NCI-H1092 (cell line): ENCODE measurements around the gene NSF.
"Not testable (repeated sequence)": the region's sequence is repeated elsewhere in the genome, so short reads cannot be mapped to it uniquely, and the experiment has no call there.

ENCODE experiments used
- DNase-seq: peaks from one replicate; lab custom pipeline; 2025; lab: John Stamatoyannopoulos, UW

NSF gene

DNA sequence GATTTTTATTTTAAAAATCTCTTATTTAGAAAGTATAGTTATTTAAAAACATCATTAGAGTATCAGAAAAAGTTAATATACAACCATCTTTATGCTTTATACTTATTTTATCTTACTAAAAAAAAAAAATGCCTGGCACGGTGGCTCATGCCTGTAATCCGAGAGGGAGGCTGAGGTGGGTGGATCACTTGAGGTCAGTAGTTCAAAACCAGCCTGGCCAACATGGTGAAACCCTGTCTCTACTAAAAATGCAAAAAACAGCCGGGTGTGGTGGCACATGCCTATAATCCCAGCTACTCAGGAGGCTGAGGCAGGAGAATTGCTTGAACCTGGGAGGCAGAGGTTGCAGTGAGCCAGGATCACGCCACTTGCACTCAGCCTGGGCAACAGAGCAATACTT, 167.1 kb downstream of the NSF start:
- not testable (repeated sequence) for DNase-seq

DNA sequence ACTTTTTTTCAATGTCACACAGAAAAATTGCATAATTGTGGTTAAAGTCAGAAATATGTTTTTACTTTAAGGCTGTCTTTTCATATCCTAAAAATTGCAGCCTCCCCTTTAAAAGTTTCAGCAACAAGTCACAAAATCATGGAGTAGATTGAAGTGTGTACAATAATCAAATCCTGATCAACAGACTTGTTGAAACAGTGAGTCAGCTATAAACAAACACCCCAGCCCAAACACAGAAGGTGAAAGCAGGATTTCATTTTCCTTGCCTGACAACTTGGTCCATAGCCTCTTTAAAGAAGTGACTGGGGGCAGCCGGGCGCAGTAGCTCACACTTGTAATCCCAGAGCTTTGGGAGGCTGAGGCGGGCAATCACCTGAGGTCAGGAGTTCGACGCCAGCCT, 168.1 kb downstream of the NSF start:
- no peak for DNase-seq

DNA sequence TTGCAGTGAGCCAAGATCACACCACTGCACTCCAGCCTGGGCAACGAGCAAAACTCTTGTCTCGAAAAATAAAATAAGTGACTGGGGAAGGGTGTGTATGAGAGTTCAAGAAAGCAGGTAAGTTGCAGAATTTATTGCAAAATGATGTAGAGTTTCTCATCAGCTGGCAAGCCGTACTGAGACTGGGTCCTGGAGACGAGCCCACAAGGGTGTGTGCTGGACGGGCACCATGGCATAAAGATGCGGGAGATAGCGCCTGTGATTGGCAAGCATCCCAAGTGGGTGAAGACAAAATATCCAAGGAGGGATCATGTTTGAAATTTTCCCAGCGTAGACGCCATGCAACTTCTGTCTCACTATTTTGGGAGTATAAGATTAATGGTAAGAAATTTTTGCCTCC, 168.7 kb downstream of the NSF start:
- DNase-seq = no peak

DNA sequence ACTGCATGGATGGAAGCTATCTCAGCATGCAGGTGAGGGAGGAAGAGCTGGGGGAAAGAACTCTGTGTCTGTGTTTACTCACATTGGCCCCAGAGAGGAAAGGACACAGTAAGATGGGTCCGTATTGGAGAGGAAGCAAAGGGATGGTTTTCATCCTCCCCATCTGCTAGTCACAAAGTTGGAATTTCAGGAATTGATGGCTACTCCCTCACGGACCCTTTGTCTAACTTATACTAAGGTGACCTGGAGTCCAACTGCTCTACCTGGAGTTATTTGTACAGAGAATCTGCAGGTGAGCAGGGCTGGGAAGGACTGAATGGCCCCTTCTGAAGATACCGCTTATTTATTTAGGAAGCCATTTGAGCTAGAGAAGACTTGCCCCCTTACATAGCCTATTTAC, 172.9 kb downstream of the NSF start:
- DNase-seq = no peak

DNA sequence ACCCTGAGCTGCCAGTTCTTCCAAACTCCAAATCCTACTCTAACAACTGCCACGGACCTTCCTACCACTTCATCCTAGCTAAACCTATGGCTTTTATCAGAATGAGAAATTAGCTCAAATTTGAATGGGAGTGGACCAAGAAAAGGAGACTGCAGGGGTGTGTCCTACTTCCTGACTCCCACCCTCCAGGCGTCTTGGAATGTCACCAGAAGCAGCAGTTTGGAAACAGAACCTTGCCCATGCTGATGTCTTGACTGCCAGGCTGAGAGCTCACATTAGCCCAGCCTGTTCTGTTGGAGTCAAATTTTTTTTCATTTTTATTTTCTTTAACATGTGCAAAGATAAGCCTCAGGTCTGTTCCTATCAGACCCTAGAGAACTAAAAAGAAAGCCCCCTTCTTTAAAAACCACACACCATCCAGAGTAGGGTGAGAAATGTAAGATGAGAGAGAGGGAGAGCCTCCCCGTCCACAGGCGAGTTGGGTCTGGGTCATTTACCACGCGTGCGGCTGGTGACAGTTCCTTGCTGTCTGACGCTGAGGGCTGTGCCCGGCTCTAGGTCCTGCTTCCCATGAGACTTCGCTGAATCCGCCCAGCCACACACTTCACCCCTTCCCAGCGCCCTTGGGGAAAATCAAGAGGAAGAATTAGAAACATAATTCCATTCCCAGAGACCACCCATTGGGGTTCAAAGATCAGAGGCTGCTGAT, 173.7 kb downstream of the NSF start:
- DNase-seq = no peak

DNA sequence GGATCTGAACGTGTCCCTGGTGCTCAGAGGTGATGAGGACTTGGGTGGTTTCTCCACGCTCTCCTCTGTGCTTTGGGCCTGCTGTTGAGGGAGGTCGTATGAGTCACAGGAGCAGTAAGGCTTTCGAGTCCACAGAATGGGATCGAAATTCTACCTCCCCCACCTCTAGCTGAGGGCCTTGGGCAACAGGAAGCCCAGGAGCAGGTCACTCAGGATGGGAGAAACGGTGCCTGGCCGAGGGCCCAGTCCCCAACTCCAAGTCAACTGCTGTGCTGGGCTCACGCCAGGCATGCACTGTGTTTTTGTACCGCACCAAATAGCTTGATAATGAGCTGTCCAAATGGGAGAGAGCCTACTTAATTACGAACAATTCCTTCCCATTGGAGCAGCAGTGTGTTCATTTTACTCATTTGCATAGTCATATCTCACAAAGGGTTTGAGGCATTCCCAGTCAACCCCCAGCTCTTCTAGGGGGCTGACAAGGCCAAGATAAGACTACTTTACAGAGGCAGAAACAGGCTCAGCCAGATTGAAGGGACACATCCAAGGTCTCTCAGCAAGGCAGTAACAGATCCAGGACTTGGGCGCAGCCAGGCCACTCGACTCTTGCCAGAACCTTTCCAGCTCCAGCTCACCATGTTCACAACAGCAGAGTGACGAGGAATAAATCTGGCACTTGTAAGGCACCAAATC, 174.4 kb downstream of the NSF start:
- DNase-seq = no peak

DNA sequence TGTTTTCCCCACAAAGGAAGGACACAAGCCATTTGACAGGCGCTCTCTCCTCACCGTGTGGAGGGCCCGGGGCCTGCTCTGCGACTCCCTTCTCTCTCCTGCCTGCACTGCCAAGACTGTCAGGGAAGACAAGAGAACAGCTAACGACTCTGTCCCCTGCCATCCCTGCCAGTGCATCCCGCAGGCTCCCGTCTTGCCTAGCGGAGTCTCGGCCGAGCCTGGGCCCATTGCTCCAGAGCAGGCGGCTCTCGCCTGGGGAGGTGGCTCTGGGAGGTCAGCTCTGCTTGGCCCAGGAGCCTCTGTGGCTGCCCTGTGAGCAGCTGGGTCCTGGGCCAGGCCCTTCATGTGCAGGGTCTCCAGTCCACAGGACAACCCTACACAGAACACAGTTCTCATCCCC, 175.0 kb downstream of the NSF start:
- no peak for DNase-seq

DNA sequence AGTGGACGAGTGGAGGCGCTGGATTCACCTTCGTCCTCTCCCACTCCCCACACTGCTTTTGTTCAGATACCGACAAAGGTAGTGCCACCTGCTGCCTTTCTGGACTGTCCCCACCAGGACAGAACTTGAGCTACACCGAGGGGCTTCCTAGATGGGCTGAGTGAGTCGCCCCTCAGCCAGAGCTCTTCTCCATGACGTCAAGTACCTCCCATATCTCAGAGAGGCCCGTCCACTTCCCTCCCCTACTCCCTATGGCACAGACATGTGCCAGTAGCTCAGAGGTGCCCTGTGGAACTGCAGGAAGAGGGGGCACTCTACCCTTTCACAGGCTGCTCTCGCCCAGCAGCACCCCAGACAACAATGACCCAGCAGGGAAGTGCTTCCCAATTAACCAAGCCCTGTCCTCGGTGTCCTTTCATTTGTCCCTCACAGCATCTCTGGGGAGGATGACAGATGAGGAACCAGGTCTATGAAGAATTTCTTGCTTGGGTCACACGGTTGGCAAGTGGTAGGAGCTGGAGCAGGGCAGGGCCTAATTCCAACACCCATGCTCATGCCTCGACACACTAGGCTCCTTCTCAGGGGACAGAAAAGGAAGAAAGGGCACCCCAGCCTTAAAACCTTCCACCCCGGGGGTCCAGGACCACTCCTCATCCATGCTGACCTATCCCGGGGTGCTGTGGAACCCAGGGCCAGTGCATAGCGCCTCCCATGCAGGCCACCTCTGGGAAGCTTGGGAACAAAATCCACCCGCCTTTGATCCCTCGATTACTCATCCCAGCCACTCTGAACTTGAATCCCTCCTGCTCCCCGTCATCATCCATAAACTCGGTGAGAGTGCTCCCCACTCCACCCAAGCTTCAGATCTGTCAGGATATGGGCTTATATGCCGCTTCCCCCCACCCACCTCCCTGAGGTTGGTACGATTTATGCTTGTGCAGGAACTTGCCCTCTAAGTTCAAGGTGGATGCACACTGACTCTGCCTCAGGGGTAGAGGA, 176.3 kb downstream of the NSF start:
- DNase-seq = no peak

DNA sequence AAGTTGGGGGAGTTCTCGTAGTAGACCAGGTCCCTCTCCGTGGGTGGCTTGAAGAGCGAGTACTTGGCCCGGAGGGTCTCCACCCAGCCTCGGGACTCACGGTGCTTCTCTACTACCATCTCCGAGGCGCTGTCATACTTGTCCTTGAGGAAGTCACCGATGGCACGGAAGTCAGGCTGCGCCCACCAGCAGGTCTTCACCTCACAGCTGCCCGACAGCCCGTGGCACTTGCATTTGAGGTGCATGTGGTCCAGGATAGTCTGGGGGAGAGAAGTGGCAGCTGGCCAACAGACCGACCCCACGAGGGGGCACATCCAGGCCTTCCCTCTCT, 178.0 kb downstream of the NSF start:
- no peak for DNase-seq

DNA sequence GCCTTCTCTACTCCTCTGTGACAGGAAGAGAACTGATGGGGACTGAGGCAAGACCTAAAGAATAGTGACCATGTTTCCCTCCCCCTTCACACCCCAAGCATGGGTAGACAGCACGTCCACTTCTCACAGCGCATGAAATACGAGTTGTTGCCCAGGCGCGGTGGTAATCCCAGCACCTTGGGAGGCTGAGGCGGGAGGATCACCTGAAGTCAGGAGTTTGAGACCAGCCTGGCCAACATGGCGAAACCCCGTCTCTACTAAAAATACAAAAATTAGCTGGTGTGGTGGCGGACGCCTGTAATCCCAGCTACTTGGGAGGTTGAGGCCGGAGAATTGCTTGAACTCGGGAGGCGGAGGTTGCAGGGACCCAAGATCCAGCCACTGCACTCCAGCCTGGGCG, 178.4 kb downstream of the NSF start:
- DNase-seq = not testable (repeated sequence)

DNA sequence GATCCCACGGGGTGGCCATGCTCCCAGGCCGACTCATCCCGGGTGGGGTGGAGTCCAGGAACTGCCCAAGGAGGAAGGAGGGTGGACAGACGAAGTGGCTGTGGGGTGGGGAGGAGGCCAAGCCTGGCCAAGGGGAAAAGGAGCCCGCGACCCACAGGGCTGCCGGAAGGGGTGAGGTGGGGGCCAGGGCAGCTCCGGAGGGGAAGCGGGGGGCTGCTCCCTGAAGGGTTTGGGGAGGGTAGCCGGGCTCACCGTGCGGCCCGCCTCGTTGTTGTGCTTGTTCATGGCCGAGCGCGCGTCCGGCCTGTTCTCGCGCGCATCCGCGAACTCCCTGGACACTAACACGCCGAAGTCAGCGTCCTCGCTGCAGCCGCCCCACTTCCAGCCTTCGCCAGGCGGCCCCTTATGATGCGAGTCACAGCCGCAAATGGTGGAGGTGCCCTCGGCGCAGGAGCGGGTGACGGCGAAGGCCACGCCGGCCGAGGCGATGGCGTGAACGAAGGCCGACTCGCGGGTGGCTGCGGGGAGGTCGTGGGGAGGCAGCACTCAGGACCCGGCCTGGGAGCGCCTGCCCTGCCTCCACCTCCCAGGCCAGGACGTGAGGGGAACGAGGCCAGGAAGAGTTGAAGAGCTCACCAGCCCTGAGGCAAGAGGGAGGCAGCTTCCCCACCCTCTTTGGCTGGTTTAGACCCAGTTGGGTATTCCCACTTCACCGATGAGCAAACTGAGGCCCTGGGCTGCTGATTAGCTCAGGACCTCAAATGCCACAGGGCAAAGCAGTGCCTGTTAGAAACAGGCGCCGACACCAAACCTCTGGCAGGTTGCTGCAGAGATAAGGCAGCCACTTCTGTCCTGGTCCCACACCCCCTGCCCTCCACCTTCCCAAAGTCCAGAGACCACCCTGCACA, 179.3 kb downstream of the NSF start:
- DNase-seq = no peak

DNA sequence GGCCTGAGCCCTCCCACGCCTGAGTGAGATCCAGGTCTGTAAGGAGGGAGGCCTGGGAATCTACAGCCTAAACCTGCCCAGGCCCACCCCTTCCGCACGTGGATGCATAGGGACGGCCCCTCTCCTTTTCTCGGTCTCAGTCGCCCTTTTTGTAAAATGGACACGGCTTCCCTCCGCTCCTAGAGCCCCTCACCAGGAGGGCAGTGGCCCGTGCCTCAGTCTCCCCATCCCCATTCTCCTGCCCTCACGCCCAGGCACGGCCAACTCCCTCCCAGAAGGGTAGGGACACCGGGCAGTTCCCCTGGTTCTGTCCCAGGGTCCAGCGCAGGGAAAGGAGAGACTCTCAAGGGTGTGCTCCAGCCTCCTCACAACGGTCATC, 180.0 kb downstream of the NSF start:
- DNase-seq = no peak

DNA sequence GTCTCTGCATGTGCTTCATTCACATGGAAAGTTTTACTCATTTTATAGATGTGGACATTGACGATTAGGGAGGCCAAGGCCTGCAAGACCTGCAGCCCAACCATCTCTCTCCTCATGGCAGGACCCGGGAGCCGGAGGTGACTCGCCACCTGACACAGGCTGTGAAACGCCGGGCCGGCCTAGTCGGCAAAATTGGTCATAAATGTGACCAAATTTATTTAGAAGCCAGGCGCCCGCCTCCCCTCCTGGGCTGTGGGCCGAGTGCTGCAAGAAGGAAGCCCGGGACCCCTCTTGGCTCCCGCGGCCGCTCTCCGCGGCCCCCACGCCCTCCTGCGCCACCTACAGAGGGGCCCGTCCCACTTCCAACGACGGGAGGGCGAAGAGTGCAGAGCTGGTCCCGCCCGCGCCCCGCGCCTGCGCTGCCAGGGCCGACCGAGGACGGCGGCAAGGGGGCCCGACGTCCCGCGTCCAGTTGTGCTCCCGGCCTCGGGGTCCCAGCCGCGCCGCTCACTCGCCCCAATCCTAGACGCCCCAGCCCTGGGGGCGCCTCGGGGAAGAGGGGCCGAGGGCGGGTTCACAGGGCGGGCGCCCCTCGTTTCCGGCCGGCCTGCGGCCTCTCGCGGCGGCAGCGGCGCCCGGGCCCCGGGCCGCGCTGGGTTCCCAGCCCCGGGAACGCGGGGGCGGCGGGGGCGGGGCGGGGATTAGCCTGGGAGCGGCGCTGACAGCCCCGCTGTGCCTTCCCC, 180.5 kb downstream of the NSF start:
- no peak for DNase-seq

DNA sequence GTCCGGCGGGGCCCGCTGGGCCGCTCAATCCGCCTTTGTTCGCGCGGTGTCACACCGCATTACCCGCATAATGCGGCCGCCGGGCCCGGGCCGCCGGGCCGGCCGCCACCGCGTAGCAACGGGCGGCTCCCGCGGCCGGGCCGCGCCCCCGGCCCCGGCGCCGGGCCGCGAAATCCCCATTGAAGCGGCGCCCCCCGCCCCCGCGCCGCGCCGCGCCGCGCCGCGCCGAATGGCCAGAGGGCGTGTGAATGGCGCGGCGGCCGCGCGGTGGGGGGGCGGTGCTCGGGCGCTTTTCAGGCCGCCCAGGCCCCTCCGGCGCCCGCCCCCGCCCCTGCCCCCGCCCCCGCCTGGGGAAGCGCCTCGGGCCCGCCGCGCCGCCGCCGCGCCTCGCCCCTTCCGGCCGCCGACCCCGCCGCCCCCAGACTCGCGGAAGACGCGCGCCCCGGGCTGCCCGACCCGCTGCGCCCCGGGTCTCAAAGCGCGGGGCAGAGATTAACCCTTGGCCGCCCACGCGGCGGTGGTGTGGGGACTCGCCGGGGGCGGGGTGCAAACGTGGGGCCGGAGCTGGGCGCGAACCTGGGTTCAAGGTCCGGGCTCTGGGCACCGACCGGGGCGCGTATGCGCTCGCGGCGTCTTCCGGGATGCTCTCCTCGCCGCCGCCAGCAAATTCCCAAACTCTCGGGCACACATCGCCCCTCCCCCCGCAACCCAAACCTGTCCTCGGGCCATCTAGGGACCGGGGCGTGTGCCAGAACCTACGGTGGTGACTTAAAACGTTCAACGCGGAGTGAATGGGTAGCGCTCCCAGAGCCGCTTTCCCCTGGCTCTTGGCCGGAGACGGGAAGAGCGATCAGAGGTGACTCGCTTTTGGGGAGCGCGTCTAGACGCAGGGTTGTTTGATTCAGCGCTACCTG, 181.3 kb downstream of the NSF start:
- DNase-seq = no peak

DNA sequence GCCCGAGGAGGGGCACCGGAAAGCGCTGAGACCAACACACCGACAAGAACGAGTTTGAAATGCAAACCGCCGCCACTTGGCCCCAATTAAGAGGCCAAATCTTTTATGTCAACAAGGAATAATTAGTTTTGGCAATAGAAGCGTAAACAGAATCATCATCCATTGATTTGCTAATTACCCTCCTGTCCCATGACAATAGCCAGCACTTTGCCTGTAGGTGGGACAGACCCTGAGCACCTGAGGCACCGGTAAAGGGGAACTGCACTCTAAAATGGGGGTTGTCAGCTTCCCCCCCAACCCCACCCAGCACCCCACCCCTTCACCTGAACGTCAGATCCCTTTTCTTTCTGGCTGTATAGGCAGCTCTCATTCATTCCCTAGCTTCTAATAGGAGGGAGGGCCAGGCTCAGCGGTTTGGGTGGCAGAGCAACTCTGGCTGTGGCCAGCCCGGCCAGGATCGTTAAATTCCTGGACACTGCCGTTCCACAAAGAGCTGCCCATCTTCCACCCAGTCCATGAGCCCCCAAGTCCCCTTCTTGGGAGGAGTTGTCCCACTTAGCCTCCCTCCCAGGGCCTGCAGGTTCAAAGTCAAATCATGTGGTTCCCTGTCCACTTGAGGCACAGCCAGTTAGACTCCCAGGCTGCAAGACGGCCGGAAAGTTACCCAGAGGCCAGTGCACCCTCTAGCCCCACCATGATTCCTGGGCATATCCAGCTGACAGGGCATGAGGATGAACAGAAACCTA, 182.2 kb downstream of the NSF start:
- no peak for DNase-seq

DNA sequence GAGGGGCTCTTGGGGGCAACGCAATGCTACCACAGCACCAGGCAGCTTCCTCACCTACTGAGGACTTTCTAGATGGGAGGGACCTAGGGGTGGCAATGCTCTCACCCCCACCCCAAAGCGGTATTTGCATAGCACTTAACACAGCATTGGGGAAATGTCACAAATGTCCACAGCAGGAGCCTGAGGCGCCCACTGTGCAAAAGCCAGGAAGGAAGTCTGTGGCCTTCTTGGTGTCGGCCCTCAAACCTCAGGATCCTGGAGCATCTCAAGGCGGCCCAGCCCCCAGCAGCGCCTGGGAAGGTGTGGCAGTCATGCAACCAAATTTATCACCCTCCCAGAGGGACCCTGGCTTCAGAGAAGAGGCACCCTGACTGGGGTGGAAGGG, 182.7 kb downstream of the NSF start:
- DNase-seq = no peak

DNA sequence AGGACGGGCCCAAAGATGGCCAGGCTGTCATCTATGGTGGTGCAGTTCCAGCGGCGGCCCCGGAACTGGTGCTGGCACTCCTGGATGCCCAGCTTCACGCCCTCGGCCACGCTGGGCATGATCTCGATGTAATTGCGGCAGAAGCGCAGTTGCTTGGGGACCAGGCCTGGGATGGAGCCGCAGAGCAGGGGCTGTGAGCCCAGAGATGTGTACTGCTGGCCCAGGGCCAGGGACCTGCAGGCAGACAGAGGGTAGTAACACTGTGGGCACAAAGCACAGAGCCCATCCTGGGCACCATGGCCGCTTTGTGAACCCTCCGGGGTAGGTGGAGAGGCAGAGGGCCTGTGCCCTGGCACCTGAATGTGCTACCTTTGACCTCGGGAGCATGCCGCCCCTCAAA, 183.2 kb downstream of the NSF start:
- no peak for DNase-seq

DNA sequence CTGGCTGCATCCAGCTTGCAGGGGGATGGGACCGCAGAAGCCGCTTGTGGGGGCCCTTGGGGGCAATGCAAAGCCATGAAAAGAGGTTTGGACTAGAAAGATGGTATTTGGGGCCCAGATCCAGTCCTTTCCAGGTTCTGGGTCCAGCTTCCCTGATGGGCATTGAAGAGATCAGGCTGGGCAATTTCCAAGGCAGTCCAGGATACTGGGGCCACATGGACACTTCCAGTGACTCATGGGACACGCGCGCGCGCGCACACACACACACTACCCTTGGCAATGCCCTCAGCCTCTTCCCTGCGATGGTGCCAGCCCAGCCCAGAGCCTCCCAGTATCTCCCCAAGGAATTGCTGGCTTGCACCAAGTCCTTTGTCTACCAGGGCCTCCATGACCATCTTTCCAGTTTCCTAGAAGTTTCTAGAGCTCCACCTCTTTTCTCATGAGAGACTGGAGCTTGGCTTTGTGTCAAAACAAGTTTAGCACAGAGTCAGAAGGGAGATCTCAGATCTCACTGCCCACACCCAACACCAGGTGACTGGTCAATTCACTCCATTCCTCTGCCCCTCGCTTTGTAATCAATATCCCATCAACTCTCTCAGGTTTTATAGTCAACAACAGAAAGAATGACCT, 183.8 kb downstream of the NSF start:
- DNase-seq = no peak
